Endothelial cell (in vitro differentiated cells): ENCODE measurements around the gene UBE2I. TPM values are rescaled to one million over a fixed set of nuclear protein-coding genes. Genes with fewer than 3 reads are reported as not detected.

Source experiments
- DNase-seq: peaks from one replicate; pipeline ENCODE4 v3.0.0; 2021; ENCODE audit warnings: low spot score
- H3K27ac Mint-ChIP-seq: one replicate; pipeline ENCODE4 v1.8.0; 2021; ENCODE audit warnings: mixed read lengths, inconsistent platforms; ENCODE audit not compliant: unreplicated experiment
- H3K27me3 Mint-ChIP-seq: one replicate; pipeline ENCODE4 v1.8.0; 2021; ENCODE audit warnings: mild to moderate bottlenecking, moderate library complexity, mixed read lengths, inconsistent platforms; ENCODE audit not compliant: unreplicated experiment
- H3K36me3 Mint-ChIP-seq: one replicate; pipeline ENCODE4 v1.8.0; 2021; ENCODE audit warnings: mild to moderate bottlenecking, low read depth, mixed read lengths, inconsistent platforms; ENCODE audit not compliant: unreplicated experiment
- H3K4me1 Mint-ChIP-seq: one replicate; pipeline ENCODE4 v1.8.0; 2021; ENCODE audit warnings: mild to moderate bottlenecking, mixed read lengths, inconsistent platforms; ENCODE audit not compliant: unreplicated experiment
- H3K4me3 Mint-ChIP-seq: one replicate; pipeline ENCODE4 v1.8.0; 2021; ENCODE audit warnings: mild to moderate bottlenecking, mixed read lengths, inconsistent platforms; ENCODE audit not compliant: unreplicated experiment
- H3K9me3 Mint-ChIP-seq: one replicate; pipeline ENCODE4 v1.8.0; 2021; ENCODE audit warnings: mixed read lengths, inconsistent platforms; ENCODE audit not compliant: unreplicated experiment
- CTCF ChIP-seq: fragments of 200-600 bp; sonication (generic); IDR thresholded peaks from one replicate; pipeline ENCODE4 v1.5.0; 2021; ENCODE audit warnings: antibody characterized with exemption; ENCODE audit not compliant: unreplicated experiment
- total RNA-seq: library from RNA; stranded (reverse); fragmentation: NEBNext Ultra II Directional; extraction: Animal tissue kit (Norgen Biotek cat#: 25700); gene quantifications from one replicate; pipeline ENCODE4 v1.2.1, GENCODE V29; 2021; ENCODE audit not compliant: unreplicated experiment

The UBE2I gene
- total RNA-seq, 1 donor from 2014 or later: 167 TPM

GRCh38 chr16:1363501-1364041 lies 54.1 kb downstream of the UBE2I start:
- DNase-seq: peak; percentile 77
- H3K27ac Mint-ChIP-seq: no peak overlapping the region
- peak overlapping the region; percentile 56 for H3K4me3 Mint-ChIP-seq
- peaks cover 7% of the 10 kb centered on the region for H3K27me3 Mint-ChIP-seq
- peaks cover 8% of the 10 kb centered on the region for H3K36me3 Mint-ChIP-seq
- H3K9me3 Mint-ChIP-seq: no peaks in the 10 kb centered on the region
- H3K4me1 Mint-ChIP-seq: no peaks in the 10 kb centered on the region
- TF ChIP-seq CTCF: peak; percentile 63

GRCh38 chr16:1364510-1364909 lies 55.1 kb downstream of the UBE2I start:
- H3K4me1 Mint-ChIP-seq: no peaks in the 10 kb centered on the region
- DNase-seq: no peak
- peaks cover 2% of the 10 kb centered on the region for H3K27me3 Mint-ChIP-seq
- no peak for TF ChIP-seq CTCF
- H3K27ac Mint-ChIP-seq: no peak overlapping the region
- peaks cover 4% of the 10 kb centered on the region for H3K36me3 Mint-ChIP-seq
- H3K9me3 Mint-ChIP-seq: no peaks in the 10 kb centered on the region
- H3K4me3 Mint-ChIP-seq: no peak overlapping the region

- no peaks in the 10 kb centered on the region for H3K9me3 Mint-ChIP-seq
- H3K36me3 Mint-ChIP-seq: peaks cover 3% of the 10 kb centered on the region
- H3K4me1 Mint-ChIP-seq: no peaks in the 10 kb centered on the region
- H3K27me3 Mint-ChIP-seq: peaks cover 3% of the 10 kb centered on the region
- no peak for TF ChIP-seq CTCF
- H3K27ac Mint-ChIP-seq: no peak overlapping the region
- no peak overlapping the region for H3K4me3 Mint-ChIP-seq
- DNase-seq: no peak
Observed at GRCh38 chr16:1366060-1366711, 56.8 kb downstream of the UBE2I start.

- TF ChIP-seq CTCF: no peak
- Mint-ChIP-seq H3K27ac (no peak overlapping the region), H3K4me1 (no peaks in the 10 kb centered on the region), H3K36me3 (peaks cover 3% of the 10 kb centered on the region), H3K4me3 (no peak overlapping the region), H3K9me3 (no peaks in the 10 kb centered on the region), H3K27me3 (peaks cover 1% of the 10 kb centered on the region)
- no peak for DNase-seq
Observed at GRCh38 chr16:1366712-1367299, 57.4 kb downstream of the UBE2I start.
